Endometrial microvascular endothelial cells (primary cell): Measurements from ENCODE around the gene C1GALT1. TPM values are rescaled to one million over a fixed set of nuclear protein-coding genes. Genes with fewer than 3 reads are reported as not detected.

Source experiments
- in situ Hi-C: cut with HindIII; loops from 2 replicates; pipeline ENCODE4 v1.10.0; 2017; ENCODE audit warnings: low sequenced_read_pairs, low pct_unique_long_range_greater_than_20kb; ENCODE audit errors: inconsistent ontology term
- total RNA-seq: library from RNA; depleted of rRNA; stranded (reverse); fragments of >200 nt; gene quantifications from one replicate; pipeline ENCODE4 v1.2.3, GENCODE V29; 2015; ENCODE audit errors: inconsistent ontology term

Gene C1GALT1
- total RNA-seq, 1 donor from 2014 or later = 69.4 TPM

- in situ Hi-C loops = no loop called here
These were observed 17.8 kb upstream of the C1GALT1 start for GRCh38 chr7:7164591-7164990.

- in situ Hi-C loops = no loop called here
These were observed 17.0 kb upstream of the C1GALT1 start for GRCh38 chr7:7165372-7165771.

DNA sequence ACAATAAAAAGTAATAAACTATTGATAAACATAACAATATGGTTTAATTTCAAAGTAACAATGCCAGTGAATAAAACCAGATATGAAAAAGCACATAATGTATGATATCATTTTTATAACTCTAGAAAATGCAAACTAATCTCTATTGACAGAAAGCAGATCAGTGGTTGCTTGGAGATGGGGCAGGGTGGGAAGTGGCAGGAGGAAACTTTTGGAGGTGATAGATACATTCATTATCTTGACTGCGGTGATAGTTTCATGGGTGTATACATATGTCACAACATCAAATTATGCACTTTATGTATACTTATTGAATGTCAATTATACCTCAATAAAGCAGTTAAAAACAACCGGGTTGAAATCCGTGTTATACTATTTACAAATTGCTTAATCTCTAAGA, 16.0 kb upstream of the C1GALT1 start:
- in situ Hi-C loops = no loop called here

GRCh38 chr7:7169296-7169695, 13.0 kb upstream of the C1GALT1 start:
- in situ Hi-C loops = no loop called here

DNA sequence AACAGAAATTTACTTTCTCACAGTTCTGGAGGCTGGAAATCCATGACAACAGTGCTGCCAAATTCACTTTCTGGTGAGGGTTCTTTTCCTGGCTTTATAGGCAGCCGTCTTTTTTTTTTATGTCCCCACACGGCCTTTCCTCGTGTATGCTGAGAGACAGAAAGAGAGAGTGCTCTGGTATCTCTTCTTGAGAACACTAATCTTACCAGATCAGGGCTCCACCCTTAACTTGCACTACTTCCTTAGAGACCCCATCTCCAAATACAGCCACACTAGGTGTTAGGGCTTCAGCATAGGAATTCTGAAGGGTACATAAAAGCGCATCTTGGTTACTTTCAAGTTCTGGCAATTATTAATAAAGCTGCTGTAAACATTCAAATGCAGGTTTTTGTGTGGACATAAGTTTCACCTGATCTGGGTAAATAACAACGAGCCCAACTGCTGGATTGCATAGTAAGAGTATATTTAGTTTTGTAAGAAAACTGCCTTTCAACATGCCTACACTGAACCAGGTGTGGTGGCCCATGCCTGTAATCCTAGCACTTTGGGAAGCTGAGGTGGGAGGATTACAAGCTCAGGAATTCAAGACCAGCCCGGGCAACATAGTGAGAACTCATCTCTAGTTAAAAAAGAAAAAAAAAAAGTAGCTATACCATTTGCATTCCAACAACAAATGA, 8.2 kb upstream of the C1GALT1 start:
- in situ Hi-C loops = no loop called here

DNA sequence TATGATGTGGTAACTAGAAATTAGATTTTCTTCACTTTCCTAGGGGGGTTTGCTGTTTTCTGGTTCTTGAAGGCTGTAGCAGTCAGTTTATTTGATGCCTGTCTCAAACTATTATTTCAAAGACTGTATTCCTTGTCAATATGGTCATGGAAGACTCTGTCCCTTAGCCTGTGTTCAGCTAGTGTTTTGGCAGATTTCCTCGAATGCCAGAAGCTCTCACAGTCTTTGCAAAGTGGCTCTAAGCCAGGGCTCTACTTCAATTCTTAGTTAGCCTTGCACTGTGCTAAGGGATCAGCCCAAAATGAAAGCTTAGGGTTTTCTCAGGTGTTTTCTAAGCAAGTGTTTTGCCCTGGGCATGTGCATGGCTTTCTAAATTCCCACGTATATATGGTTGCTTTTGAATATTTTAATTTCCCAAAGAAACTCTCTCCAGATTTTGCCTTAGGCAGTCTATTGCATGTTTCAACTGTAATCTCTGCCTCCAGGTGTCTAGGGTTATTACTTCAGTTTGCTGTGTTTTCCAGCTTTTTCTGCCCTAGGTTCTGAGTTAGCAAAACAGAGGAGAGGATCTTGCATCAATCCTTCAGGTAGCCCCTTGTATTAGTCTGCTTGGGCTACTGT, 7.2 kb upstream of the C1GALT1 start:
- in situ Hi-C loops = no loop called here

DNA sequence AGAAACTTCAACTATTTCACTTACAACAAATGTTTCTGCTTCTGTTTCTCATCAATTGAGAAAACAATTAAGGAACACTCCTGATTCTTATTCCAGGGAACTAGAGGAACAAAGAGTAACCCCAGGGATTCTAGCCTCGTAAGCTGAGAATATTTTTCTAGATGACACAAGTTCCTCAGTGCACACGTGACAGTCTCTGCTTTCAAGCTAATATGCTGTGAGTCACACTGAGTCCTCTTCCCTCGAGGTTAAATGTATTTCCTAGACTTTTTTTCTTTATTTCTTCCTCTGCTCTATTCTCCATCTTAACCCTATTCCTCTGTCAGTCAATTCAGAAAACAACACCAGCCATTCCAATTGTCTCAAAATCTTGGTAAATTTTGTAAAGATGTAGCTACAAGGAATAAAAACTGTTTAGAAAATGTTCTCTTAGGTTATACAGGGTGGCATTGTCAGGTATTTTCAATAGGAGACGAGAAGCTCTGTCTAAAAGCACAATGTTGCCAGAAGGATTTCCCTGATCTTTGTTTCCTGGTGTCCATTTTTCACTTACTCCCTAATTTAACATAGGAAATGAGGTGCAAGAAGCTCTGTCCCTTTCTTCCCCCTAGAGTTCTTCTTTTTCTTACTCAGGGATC, 5.8 kb upstream of the C1GALT1 start:
- in situ Hi-C loops = no loop called here

DNA sequence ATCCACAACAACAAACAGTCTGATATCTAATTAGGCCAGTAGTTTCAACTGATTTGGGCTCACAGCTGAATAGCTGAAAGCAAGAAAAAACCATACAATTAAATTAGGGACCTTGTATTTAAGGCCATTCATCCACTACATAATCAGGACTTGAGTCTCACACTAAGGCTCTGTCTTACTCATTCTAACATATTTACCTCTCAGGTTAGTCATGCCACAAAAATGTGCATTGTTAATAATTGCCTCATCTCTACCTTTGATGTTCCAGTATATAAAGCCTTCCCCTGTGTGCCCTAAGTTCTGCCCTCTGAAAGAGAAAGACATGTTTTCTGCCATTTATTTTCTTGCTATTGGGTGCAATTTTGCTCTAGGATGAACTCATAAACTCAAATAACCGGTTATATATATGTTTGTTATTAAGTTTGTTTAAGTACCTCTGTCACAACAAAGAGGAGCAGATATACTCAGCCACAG, 5.3 kb upstream of the C1GALT1 start:
- in situ Hi-C loops = no loop called here

- in situ Hi-C loops = no loop called here
These were observed 4.3 kb upstream of the C1GALT1 start for GRCh38 chr7:7178081-7178480.

GRCh38 chr7:7178906-7179305, 3.4 kb upstream of the C1GALT1 start:
- in situ Hi-C loops = no loop called here

GRCh38 chr7:7180725-7181449, 1.5 kb upstream of the C1GALT1 start:
- in situ Hi-C loops = no loop called here

DNA sequence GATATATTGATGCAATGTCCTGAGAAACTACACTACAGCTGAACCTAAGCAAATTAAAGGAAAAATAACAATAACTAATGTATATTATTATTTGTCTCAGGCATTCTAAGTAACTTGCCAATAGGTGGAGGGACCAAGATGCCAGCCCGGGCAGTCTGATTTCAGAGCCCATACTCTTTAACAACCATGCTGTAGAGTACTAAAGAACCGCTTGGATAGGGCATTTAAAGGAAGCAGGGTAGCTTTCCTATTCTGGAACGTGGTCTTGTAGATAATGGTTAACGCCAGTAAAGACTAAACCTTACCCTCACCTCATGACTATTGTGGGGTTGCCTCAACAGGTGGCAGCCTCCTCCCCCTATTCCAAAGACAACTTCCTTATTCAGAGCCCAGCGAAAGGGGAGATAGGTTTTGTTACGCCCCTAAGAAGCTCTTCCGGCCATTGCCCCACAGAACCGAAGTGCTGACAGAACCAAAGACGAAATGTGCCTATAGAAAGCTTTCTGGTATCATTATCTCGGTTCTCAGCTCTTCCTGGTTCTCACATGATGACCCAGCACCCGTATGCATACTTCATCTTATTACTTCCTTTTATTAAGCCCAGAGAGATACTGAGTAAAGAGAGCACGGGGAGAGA, 707 bp upstream of the C1GALT1 start:
- in situ Hi-C loops = no loop called here

- in situ Hi-C loops = no loop called here
These were observed 905 bp downstream of the C1GALT1 start for GRCh38 chr7:7183061-7183837.

GRCh38 chr7:7183838-7184463, 1.6 kb downstream of the C1GALT1 start:
- in situ Hi-C loops = no loop called here

DNA sequence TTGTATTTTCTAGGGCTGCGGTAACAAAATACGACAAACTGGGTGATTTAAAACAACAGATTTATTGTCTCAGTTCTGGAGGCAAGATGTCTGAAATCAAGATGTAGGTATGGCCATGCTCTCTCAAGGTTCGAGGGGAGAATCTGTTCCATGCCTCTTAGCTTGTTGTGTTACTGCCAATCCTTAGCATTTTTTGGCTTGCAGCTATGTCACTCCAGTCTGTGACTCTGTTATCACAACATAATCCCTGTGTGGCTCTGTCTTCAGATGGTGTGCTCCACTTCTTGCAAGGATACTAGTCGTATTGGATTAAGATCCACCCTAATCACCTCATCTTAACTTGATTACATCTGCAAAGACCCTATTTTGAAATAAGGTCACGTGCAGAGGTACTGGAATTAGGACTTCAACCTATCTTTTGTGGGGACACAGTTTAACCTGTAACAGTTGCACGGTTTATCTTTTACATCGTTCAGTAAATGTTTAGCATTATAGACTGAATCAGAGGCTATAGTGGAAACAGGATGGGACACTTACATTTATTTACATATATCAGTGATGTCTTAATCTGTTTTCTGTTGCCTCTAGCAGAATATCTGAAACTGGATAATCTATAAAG, 3.1 kb downstream of the C1GALT1 start:
- in situ Hi-C loops = no loop called here

GRCh38 chr7:7188091-7188490, 5.7 kb downstream of the C1GALT1 start:
- in situ Hi-C loops = no loop called here

DNA sequence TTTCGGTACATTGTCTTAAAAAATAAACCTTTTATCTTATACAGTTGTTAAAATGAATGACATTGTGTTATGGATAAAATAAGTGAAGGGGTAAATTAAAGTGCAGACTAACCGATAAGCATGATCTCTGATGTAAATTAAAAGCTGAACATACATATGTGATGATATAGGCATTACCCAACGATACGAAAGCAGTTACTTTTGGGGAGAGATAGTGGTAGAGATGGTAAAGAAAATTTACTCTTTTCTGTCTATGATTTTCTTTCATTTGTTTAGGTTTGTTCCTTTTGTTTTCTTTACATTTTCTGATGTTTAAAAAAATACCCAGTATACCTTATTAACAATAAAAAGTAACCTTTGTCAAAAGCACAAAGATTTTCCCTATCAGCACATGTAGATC, 6.4 kb downstream of the C1GALT1 start:
- in situ Hi-C loops = no loop called here

GRCh38 chr7:7190142-7190541, 7.8 kb downstream of the C1GALT1 start:
- in situ Hi-C loops = no loop called here
